ENCODE results near the gene CYP26B1.
"Not testable (repeated sequence)": the region's sequence is repeated elsewhere in the genome, so short reads cannot be mapped to it uniquely, and the experiment has no call there.

CYP26B1 gene

DNA sequence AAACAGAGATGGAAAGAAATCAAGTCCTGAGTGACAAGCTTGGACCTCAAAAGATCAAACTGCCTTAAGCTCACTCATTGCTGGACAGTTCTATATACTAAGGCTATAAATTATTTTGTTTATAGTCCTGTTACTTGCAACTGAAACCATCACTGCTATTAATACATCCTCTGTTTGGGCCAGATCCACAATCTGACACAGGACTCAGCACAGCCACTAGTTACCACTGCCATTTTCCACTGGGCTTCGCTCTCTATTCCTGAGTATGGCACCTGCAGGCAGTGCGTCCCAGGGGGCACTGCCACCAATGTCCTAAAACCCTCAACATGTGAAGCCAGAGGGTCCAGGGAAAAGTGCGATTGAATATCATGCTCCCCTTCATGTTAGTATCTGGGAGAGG lies 52.3 kb downstream of the CYP26B1 start:
- no peak for DNase-seq (ENCODE audit: extremely low read depth, low read depth)
- no peak for TF ChIP-seq CTCF (IDR thresholded peaks at IDR 0.05; ENCODE audit: low read depth, low read length)

DNA sequence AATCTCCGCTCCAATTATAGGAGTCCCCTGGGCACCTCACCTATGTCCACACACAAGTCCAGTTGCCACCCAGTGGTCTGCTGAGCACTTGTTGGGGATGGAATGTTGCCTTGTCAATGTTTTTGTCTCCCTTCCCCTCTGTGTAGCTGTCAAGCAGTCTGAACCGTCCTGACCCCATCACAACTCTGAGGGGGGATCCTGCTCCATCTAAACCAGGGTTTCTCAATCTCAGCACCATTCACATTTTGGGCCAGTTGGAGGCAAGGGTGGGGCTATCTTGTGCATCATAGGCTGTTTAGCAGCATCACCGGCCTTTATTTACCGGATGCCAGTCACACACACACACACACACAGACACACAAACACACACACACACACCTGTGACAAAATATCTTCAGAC lies 53.0 kb downstream of the CYP26B1 start:
- DNase-seq (ENCODE audit: extremely low read depth, low read depth) = no peak
- TF ChIP-seq CTCF (IDR thresholded peaks at IDR 0.05; ENCODE audit: low read depth, low read length) = no peak

DNA sequence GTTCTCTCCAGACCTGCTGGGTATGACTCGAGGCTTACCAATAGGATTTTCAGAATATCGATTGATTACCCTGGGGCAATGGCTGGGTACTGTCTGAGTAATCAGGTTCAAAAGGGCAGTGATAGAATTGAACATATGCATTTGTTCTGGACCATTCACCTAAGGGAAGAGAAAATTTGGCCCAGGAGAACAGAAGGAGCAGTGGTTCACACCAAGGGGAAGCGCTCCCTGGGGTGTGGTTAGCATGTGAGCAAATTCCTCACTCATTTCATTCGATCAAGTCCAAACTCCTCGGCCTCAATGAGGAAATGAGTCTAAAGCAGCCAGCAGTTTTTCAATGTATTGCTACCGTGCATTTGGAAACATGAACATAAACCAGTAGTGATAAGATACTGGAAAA lies 55.6 kb downstream of the CYP26B1 start:
- DNase-seq (ENCODE audit: extremely low read depth, low read depth) = no peak
- TF ChIP-seq CTCF (IDR thresholded peaks at IDR 0.05; ENCODE audit: low read depth, low read length) = no peak

- no peak for TF ChIP-seq CTCF (IDR thresholded peaks at IDR 0.05; ENCODE audit: low read depth, low read length)
- no peak for DNase-seq (ENCODE audit: extremely low read depth, low read depth)
Observed at GRCh38 chr2:72090781-72091482, 56.7 kb downstream of the CYP26B1 start.

GRCh38 chr2:72090271-72090720 lies 57.4 kb downstream of the CYP26B1 start:
- DNase-seq (ENCODE audit: extremely low read depth, low read depth) = no peak
- TF ChIP-seq CTCF (IDR thresholded peaks at IDR 0.05; ENCODE audit: low read depth, low read length) = no peak

- DNase-seq (ENCODE audit: extremely low read depth, low read depth) = no peak
- TF ChIP-seq CTCF (IDR thresholded peaks at IDR 0.05; ENCODE audit: low read depth, low read length) = no peak
Observed at GRCh38 chr2:72089537-72089936, 58.1 kb downstream of the CYP26B1 start.

DNA sequence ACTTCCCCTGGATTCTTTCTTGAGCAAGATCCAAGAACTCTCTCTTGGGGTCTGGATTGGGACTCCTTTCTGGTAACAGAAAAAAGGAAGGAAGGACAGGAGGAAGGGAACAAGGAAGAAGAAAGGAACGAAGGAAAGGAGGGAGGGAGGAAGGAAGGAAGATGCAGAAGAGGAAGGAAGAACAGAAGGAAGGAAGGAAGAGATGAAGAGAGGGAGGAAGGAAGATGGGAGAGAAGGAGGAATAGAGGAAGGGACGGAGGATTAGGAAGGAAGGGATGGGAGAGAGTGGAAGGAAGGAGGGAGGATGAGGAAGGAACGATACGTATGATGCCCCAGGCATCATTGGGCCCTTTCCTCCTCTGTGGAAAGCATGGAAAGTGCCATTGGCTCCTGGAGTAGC lies 58.6 kb downstream of the CYP26B1 start:
- no peak for DNase-seq (ENCODE audit: extremely low read depth, low read depth)
- TF ChIP-seq CTCF (IDR thresholded peaks at IDR 0.05; ENCODE audit: low read depth, low read length) = no peak

DNA sequence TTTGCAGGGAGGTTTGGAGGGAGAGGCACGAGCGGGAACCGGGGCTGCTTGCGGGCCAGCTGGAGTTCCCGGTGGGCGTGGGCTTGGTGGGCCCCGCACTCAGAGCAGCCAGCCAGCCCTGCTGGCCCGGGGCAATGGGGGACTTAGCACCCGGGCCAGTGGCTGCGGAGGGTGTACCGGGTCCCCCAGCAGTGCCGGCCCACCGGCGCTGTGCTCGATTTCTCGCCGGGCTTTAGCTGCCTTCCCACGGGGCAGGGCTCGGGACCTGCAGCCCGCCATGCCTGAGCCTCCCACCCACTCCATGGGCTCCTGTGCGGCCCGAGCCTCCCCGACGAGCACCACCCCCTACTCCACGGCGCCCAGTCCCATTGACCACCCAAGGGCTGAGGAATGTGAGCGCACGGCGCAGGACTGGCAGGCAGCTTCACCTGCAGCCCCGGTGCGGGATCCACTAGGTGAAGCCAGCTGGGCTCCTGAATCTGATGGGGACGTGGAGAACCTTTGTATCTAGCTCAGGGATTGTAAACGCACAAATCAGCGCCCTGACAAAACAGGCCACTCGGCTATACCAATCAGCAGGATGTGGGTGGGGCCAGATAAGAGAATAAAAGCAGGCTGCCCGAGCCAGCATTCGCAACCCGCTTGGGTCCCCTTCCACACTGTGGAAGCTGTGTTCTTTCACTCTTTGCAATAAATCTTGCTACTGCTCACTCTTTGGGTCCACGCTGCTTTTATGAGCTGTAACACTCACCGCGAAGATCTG lies 60.6 kb downstream of the CYP26B1 start:
- not testable (repeated sequence) for DNase-seq (ENCODE audit: extremely low read depth, low read depth)
